ENCODE data around the gene SOX5. TPM values are rescaled to one million over a fixed set of nuclear protein-coding genes. Genes with fewer than 3 reads are reported as not detected.

SOX5 gene
- total and polyA plus RNA-seq, 2 of the 8 experiments (the other 6 are each of a cell fraction or from before 2014, with no cell fraction given), result 2.2 to 2.6 TPM

DNA sequence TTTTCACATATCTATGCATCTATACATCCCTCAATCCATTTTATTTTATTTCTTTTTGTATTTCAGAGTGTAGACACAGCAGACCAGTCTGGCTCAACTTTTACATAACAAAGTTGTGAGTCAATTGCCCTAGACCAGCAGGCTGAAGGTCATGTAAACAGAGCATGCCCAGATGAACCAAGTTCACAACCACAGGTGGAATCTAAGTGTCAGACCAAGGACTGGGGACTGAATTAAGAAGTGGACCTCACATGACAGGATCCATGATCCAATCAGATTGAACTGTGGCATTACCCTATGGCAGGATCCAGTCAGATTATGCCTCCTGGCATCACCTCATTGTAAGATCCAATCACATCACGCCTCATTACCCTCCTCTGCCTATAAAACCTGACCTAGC lies 455.8 kb downstream of the SOX5 start:
- WGBS, 2 experiments (ENCODE audit: extremely low coverage in 1 of 2, insufficient coverage in 1 of 2, insufficient read length in 1 of 2, insufficient replicate concordance in 2 of 2, low coverage in 1 of 2, low lambda C conversion rate in 2 of 2, missing lambda C conversion rate in 1 of 2), result 100% methylated on average over 1 of the region's 1 CpG; no CpG with 5 or more reads in 1 of the 2 experiments
- FAIRE-seq (no peak), DNase-seq (ENCODE audit: low read depth in 1 of 2, low spot score in 2 of 2) (no peak)
- no peak overlapping the region for H4K5ac ChIP-seq (ENCODE audit: insufficient read length, low read depth, low read length)
- no peaks in the 10 kb centered on the region for H3K79me1 ChIP-seq (ENCODE audit: low read depth, low read length)
- no peak overlapping the region for H3K14ac ChIP-seq (ENCODE audit: insufficient read length)
- no peak overlapping the region for H2BK120ac ChIP-seq (replicated peaks; ENCODE audit: low read depth, low read length)
- no peak overlapping the region for H3K18ac ChIP-seq (ENCODE audit: extremely low read depth, low read length)
- H3K36me3 ChIP-seq (ENCODE audit: control insufficient read depth in 2 of 4, insufficient read depth in 4 of 4, low read length in 3 of 4), result no peaks in the 10 kb centered on the region
- no peak overlapping the region for H2AFZ ChIP-seq (ENCODE audit: low read length)
- no peak overlapping the region for H3K4me3 ChIP-seq (ENCODE audit: extremely low read depth in 1 of 4, insufficient read depth in 2 of 4, low read depth in 3 of 4, low read length in 4 of 4)
- ChIA-PET CTCF (ENCODE audit: partially characterized antibody) (interaction anchor here (2.1 kb wide), 1 partner anchor 10 kb away, joined by 9 read pairs; no protein-coding TSS in a partner anchor), POLR2A (ENCODE audit: partially characterized antibody) (no interaction called here)
- no peak overlapping the region for H2BK12ac ChIP-seq (ENCODE audit: low read depth, low read length)
- no peak overlapping the region for H2BK15ac ChIP-seq (ENCODE audit: low read length)
- H3K27me3 ChIP-seq (replicated peaks in 1 of 4; ENCODE audit: control insufficient read depth in 3 of 4, extremely low read depth in 1 of 4, insufficient read depth in 3 of 4, low read length in 3 of 4), result no peaks in the 10 kb centered on the region
- H2AK5ac ChIP-seq (ENCODE audit: low read depth, low read length), result no peak overlapping the region
- H4K91ac ChIP-seq (replicated peaks; ENCODE audit: insufficient read length, low read length), result no peak overlapping the region
- no peak overlapping the region for H4K8ac ChIP-seq (ENCODE audit: extremely low read depth, insufficient read depth, low read length)
- H2BK20ac ChIP-seq (ENCODE audit: low read length), result no peak overlapping the region
- no peak overlapping the region for H3K9ac ChIP-seq (replicated peaks in 1 of 4; ENCODE audit: extremely low read depth in 1 of 4, low read depth in 3 of 4, low read length in 3 of 4)
- no peaks in the 10 kb centered on the region for H3K79me2 ChIP-seq (ENCODE audit: control insufficient read depth in 1 of 2, insufficient read depth in 2 of 2, low read length in 2 of 2)
- H3K23me2 ChIP-seq (ENCODE audit: low read depth, low read length), result no peaks in the 10 kb centered on the region
- H3K4me2 ChIP-seq (ENCODE audit: insufficient read depth in 1 of 2, low read depth in 2 of 2, low read length in 2 of 2), result no peak overlapping the region
- no peak overlapping the region for H3K27ac ChIP-seq (ENCODE audit: low read depth, low read length)
- H3K4me1 ChIP-seq (replicated peaks in 1 of 4; ENCODE audit: control insufficient read depth in 3 of 4, insufficient read depth in 4 of 4, low read length in 3 of 4), result no peaks in the 10 kb centered on the region
- no peak overlapping the region for H3K4ac ChIP-seq (replicated peaks; ENCODE audit: insufficient read length, low read depth, low read length)
- no peak overlapping the region for H3K23ac ChIP-seq (ENCODE audit: insufficient read length)
- no peak overlapping the region for H3K56ac ChIP-seq (replicated peaks; ENCODE audit: insufficient read length, low read depth, low read length)
- no peak overlapping the region for H2BK5ac ChIP-seq (ENCODE audit: low read depth, low read length)
- no peaks in the 10 kb centered on the region for H4K20me1 ChIP-seq (replicated peaks in 1 of 2; ENCODE audit: control insufficient read depth in 1 of 2, insufficient read depth in 2 of 2, low read length in 2 of 2)
- H3K9me3 ChIP-seq (ENCODE audit: insufficient read depth in 2 of 2, low read depth in 1 of 2, low read length in 1 of 2), result peaks cover 6 to 12% of the 10 kb centered on the region in 2 experiments; a peak in 3 of 4 replicates
- no peak for TF ChIP-seq TAF7 (optimal IDR thresholded peaks at IDR 0.05; ENCODE audit: borderline replicate concordance, low read depth, low read length)
- TF ChIP-seq SIX5 (IDR thresholded peaks at IDR 0.05; ENCODE audit: low read depth, low read length), result no peak
- no peak for TF ChIP-seq EP300 (IDR thresholded peaks at IDR 0.05; ENCODE audit: borderline replicate concordance in 1 of 2, low read depth in 2 of 2, low read length in 2 of 2)
- no peak for TF ChIP-seq SUZ12 (IDR thresholded peaks at IDR 0.05; ENCODE audit: low read length)
- no peak for TF ChIP-seq HDAC6 (IDR thresholded peaks at IDR 0.05; ENCODE audit: low read depth, low read length)
- no peak for TF ChIP-seq BACH1 (IDR thresholded peaks at IDR 0.05; ENCODE audit: low read length)
- no peak for TF ChIP-seq FOSL1 (IDR thresholded peaks at IDR 0.05; ENCODE audit: insufficient read depth, low read depth, low read length)
- no peak for TF ChIP-seq NRF1 (IDR thresholded peaks at IDR 0.05; ENCODE audit: low read depth, low read length)
- TF ChIP-seq CBX5 (IDR thresholded peaks at IDR 0.05; ENCODE audit: low read depth, low read length), result no peak
- TF ChIP-seq SP1 (IDR thresholded peaks at IDR 0.05; ENCODE audit: low read depth, low read length), result no peak
- no peak for TF ChIP-seq ZNF274 (IDR thresholded peaks at IDR 0.05; ENCODE audit: borderline replicate concordance, extremely low read depth, low read length)
- no peak for TF ChIP-seq KDM4A (IDR thresholded peaks at IDR 0.05; ENCODE audit: low read depth, low read length, severe bottlenecking)
- TF ChIP-seq SAP30 (IDR thresholded peaks at IDR 0.05; ENCODE audit: insufficient read depth, insufficient replicate concordance, low read length), result no peak
